Ishikawa (cell line): ENCODE data around the gene RAB37.

Experiments
- CEBPB ChIP-seq: IDR thresholded peaks from 2 replicates; pipeline ENCODE4 v1.6.1; 2012
- CREB1 ChIP-seq: IDR thresholded peaks from 2 replicates; pipeline ENCODE4 v1.6.1; 2012; ENCODE audit warnings: low read depth
- EGR1 ChIP-seq: IDR thresholded peaks from 2 replicates; pipeline ENCODE4 v1.6.1; 2012
- EP300 ChIP-seq: IDR thresholded peaks from 2 replicates; pipeline ENCODE4 v1.6.1; 2012; ENCODE audit warnings: borderline replicate concordance
- FOXM1 ChIP-seq: IDR thresholded peaks from 2 replicates; pipeline ENCODE4 v1.6.1; 2012; ENCODE audit warnings: low read depth, borderline replicate concordance
- NFIC ChIP-seq: IDR thresholded peaks from 2 replicates; pipeline ENCODE4 v1.6.1; 2012
- RAD21 ChIP-seq: IDR thresholded peaks from 2 replicates; pipeline ENCODE4 v1.6.1; 2012; ENCODE audit warnings: low read depth
- TAF1 ChIP-seq: IDR thresholded peaks from 2 replicates; pipeline ENCODE4 v1.6.1; 2012; ENCODE audit warnings: low read depth, mild to moderate bottlenecking
- TCF12 ChIP-seq: IDR thresholded peaks from 2 replicates; pipeline ENCODE4 v1.6.1; 2012; ENCODE audit warnings: low read depth
- TEAD4 ChIP-seq: IDR thresholded peaks from 2 replicates; pipeline ENCODE4 v1.6.1; 2012
- USF1 ChIP-seq: IDR thresholded peaks from 2 replicates; pipeline ENCODE4 v1.6.1; 2012
- YY1 ChIP-seq: IDR thresholded peaks from 2 replicates; pipeline ENCODE4 v1.6.1; 2012; ENCODE audit warnings: low read depth
- ZBTB7A ChIP-seq: IDR thresholded peaks from 2 replicates; pipeline ENCODE4 v1.6.1; 2012; ENCODE audit warnings: low read depth
- TF ChIP-seq, protein P1 (sequence below): IDR thresholded peaks from 2 replicates; pipeline ENCODE4 v1.6.1; 2012; ENCODE audit warnings: low read depth, mild to moderate bottlenecking
- TF ChIP-seq, protein P2 (sequence below): IDR thresholded peaks from 2 replicates; pipeline ENCODE4 v1.6.1; 2012

The RAB37 gene

DNA sequence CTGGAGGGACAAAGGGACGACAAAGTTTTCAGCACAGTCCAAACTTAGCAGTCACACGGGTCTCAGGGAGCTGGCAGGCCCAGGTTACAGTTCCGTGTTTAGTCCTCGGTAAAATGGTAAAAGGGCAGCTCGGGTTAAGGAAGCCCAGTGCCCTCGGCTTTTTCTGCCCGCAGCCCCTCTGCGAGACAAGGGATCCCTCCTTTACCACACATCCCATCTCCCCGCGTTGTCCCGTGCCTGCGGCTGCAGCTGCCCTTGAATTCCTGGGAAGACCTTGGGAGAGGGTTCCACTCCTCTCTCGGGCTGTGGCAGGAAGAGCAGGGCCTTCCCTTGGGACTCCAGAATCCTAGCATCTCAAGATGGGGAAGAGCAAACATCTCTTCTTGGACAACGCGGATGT is 7.2 kb upstream of the RAB37 start:
- no peak for TF ChIP-seq ZBTB7A
- no peak for TF ChIP-seq RAD21
- no peak for TF ChIP-seq TEAD4
- TF ChIP-seq TAF1: no peak
- TF ChIP-seq EGR1: no peak
- TF ChIP-seq, protein P1, sequence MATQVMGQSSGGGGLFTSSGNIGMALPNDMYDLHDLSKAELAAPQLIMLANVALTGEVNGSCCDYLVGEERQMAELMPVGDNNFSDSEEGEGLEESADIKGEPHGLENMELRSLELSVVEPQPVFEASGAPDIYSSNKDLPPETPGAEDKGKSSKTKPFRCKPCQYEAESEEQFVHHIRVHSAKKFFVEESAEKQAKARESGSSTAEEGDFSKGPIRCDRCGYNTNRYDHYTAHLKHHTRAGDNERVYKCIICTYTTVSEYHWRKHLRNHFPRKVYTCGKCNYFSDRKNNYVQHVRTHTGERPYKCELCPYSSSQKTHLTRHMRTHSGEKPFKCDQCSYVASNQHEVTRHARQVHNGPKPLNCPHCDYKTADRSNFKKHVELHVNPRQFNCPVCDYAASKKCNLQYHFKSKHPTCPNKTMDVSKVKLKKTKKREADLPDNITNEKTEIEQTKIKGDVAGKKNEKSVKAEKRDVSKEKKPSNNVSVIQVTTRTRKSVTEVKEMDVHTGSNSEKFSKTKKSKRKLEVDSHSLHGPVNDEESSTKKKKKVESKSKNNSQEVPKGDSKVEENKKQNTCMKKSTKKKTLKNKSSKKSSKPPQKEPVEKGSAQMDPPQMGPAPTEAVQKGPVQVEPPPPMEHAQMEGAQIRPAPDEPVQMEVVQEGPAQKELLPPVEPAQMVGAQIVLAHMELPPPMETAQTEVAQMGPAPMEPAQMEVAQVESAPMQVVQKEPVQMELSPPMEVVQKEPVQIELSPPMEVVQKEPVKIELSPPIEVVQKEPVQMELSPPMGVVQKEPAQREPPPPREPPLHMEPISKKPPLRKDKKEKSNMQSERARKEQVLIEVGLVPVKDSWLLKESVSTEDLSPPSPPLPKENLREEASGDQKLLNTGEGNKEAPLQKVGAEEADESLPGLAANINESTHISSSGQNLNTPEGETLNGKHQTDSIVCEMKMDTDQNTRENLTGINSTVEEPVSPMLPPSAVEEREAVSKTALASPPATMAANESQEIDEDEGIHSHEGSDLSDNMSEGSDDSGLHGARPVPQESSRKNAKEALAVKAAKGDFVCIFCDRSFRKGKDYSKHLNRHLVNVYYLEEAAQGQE: no peak
- TF ChIP-seq EP300: no peak

GRCh38 chr17:74730491-74731346 is 6.3 kb upstream of the RAB37 start:
- TF ChIP-seq EP300: no peak
- TF ChIP-seq USF1: no peak
- no peak for TF ChIP-seq ZBTB7A
- TF ChIP-seq, protein P2, sequence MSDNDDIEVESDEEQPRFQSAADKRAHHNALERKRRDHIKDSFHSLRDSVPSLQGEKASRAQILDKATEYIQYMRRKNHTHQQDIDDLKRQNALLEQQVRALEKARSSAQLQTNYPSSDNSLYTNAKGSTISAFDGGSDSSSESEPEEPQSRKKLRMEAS: no peak
- no peak for TF ChIP-seq TCF12
- no peak for TF ChIP-seq FOXM1
- no peak for TF ChIP-seq NFIC
- TF ChIP-seq YY1: no peak
- no peak for TF ChIP-seq TAF1
- no peak for TF ChIP-seq TEAD4
- TF ChIP-seq CREB1: no peak
- no peak for TF ChIP-seq EGR1
- no peak for TF ChIP-seq RAD21
- TF ChIP-seq, protein P1: no peak
- no peak for TF ChIP-seq CEBPB

DNA sequence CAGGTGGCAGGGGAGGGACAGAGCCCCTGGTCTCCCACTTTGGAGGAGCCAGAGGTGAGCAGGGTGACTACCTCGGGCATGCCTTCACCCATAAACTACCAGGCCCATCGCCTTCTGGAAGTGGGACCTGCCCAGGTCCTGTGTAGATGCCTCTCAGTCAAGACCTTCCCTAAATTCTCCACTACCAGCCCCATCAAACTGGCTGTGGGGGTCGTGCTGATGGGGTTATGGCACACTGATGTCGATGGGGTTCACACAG is 5.8 kb upstream of the RAB37 start:
- no peak for TF ChIP-seq EGR1
- no peak for TF ChIP-seq NFIC
- TF ChIP-seq, protein P1: no peak
- no peak for TF ChIP-seq FOXM1
- TF ChIP-seq EP300: no peak
- no peak for TF ChIP-seq RAD21
- no peak for TF ChIP-seq USF1
- no peak for TF ChIP-seq TEAD4
- TF ChIP-seq, protein P2: no peak
- no peak for TF ChIP-seq ZBTB7A

DNA sequence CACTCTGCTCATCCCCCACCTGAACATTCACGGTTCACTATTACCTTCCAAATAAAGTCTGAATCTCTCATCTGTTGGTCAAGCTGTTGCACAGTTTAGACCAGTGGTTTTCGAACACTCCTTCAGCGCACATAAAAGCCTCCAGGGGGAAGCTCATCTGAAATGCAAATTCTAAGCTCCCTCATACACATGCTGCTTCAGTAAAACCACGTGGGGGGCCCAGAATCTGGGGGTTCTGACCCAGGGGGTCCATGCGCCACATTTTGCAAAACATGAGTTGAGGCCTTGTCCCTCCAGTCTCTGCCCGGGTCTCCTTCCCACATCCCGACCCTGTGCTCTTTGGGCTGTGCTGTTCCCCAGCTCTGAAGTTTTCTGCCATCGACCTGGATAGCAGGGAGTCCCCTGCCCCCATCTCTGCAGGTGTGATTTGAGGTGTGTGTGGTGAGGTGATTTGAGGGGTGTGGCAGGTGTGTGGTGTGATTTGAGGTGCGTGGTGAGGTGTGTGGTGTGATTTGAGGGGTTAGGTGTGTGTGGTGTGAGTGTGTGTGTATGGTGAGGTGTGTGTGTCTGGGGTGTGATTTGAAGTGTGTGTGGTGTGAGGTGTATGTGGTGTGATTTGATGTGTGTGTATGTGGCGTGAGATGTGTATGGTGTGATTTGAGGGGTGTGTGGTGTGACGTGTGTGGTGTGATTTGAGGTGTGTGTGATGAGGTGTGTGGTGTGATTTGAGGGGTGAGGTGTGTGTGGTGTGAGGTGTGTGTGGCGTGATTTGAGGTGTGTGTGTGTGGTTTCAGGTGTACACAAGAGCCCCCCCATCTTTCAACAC is 4.8 kb upstream of the RAB37 start:
- TF ChIP-seq EGR1: no peak
- no peak for TF ChIP-seq YY1
- TF ChIP-seq ZBTB7A: no peak
- TF ChIP-seq TCF12: no peak
- TF ChIP-seq RAD21: no peak
- no peak for TF ChIP-seq NFIC
- TF ChIP-seq, protein P1: no peak
- no peak for TF ChIP-seq TEAD4
- TF ChIP-seq, protein P2: no peak
- no peak for TF ChIP-seq TAF1
